GM19193 (cell line): ENCODE data around the gene MT1H.

Experiments used
- POLR2A ChIP-seq: IDR thresholded peaks from 4 replicates; pipeline ENCODE4 v1.6.1; 2011; ENCODE audit not compliant: insufficient read depth, insufficient read length; ENCODE audit errors: extremely low read depth

The MT1H gene

DNA sequence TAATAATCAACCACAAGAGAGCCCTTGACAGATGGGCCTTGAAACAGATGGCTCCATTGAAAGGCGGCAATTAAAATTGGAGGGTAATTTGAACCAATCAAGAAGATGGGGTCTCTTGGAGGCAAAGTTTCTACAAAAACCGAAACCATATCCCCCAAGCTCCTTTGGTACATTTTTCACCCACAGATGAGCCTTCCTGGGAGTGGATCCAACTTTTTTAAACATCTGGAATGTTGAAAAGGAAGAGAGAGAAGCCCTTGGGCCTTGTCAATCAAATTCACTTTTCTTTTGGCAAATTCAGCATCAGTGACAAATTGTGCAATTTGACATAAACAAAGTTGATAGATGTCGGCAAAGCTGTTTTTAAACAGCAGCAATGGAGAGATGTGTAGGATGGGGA lies 47.1 kb downstream of the MT1H start:
- TF ChIP-seq POLR2A, result no peak
